ENCODE results near the gene HYAL3.
A peak's percentile ranks its signal among the peaks of the same experiment; 100 is the strongest.
"Not testable (repeated sequence)": the region's sequence is repeated elsewhere in the genome, so short reads cannot be mapped to it uniquely, and the experiment has no call there.

Gene HYAL3

DNA sequence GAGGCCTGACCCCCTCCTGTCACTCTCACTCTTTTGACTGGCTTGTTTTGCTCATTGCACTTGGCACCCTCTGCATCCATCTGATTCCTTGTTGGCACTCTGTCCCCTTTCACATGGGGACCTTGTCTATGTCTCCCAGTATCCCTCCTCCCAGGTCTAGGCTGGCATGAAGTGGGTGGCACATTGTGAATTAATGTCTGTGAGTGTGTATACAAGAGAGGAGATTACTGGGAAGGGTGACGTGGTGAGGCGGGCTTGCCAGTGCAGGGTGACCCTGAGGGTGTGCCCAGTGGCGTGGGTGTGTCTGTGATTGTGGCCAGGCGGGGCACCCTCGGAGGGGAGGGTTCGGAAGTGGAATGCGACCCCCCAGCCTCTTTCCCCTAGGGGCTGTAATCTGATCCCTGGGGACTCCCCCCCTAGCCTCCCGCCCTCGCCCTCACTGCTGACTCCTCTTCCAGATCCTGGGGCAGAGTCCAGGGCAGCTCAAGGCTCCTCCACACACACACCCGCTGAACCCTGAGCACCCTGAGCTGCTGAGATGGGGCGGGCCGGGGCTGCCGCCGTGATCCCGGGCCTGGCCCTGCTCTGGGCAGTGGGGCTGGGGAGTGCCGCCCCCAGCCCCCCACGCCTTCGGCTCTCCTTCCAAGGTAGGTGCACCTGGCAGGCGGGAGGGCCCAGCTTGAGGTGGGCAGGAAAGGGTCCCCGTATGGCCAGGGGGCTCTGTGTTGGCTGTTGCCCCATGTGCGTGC, 30.3 kb downstream of the HYAL3 start, which contains the start of gene SEMA3B:
Gene SEMA3B, plus strand, starts transcription at position 445 of the 749 bp plus-strand sequence. Its CDS starts 94 bp downstream, at position 539.
- DNase-seq: no peak

DNA sequence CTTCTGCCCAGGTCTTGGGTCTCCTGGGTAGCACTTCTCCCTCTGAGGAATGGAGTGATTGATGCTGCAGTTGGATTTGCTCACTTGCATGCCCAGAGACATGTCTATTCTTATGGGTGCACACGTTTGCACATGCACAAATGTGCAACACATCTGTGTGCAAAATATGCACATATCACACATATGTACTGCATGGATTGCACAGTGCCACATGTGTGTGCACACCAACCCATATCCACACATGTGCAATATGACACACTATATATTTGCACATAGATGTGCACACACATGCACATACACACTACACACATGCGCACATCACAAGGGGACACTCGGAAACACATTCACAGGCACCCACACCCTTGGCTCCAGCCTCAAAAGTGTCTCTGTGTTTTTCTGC, 30.9 kb downstream of the HYAL3 start:
- no peak for DNase-seq

DNA sequence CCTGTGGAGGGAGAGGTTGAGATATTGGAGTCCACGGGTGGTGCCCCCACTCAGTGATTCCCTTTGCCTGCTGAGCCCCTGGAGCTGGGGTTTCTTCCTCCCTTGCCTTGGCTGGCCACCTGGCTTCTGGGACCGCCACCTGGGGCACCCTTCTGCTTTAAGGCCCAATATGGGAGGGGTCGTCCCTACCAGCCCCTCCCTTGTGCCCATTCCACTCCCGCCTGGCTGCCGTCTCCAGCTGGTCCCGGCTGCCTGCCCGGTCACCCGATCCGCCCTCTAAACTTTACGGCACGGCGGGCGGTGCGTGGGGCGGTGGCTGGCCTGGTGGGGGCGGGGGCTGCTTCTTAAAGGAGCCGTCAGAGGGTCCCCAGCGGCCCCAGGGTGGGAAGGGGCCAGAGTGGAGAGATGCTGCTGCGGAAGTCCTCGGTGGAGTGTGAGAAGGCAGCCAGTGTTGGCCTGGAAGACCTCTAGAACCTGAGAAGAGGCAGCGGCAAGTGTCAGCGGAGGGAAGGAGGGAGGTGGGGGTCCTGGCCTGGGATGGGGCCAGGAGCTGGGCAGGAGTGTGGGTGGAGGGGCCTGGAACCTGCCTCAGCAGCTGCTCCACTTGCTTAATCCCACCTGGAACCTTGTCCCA, 31.8 kb downstream of the HYAL3 start:
- no peak for DNase-seq

DNA sequence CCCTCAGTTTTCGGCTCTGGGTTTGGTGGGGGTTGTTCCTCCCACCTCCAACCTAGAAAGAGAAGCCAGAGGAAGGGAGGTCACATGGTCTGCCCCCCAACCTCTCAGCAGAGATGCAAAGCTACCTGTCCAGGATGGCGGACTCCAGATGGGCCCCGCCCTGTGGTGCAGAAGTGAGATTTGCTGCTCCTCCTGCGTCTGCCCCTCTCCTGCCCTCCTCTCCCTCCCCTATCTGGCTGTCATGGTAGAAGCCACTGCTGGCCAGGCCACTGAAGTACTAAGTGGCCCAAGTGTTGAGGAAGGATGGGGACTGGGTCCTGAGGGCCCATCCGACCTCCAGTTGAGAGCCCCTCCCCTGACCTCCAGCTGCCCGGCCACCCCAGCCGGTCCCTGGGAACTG, 32.4 kb downstream of the HYAL3 start:
- DNase-seq: no peak

DNA sequence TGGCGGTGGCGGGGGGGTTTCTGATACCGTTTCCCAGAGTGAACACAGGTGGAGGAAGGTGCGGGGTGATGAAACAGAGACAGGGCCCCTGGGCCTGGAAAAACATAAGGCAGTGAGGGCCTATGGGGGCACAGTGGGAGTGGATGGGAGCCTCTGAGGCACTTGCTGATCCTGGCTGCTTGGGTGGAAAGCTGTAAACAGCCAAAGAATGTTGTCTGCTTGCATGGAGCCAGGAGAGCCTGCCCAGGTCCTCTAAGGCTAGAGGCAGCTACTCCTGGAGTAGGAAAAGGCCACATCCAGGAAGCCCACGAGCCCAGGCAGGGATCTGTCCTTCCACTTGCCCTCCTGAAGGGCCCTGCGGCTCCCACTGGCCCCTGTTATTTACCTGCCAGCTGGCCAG, 33.2 kb downstream of the HYAL3 start:
- no peak for DNase-seq

DNA sequence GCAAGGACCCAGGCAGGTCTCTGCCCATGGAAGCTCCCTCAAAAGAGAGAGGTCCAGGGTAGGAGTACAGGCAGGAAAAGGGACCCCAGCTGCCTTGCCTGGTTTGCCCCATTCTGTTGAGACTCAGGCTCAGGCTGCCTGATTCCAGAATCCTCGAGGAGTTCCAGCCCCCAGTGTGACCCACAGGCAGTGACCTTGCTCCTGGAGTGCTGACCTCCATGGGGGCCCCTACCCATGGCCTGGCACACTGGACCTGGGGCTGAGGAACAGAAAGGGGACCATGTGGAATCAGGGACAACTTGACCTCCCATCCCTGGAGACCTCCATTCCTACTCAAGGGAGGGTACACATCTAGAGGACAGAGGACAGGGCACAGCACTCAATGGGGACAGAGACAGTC, 33.6 kb downstream of the HYAL3 start:
- no peak for DNase-seq

DNA sequence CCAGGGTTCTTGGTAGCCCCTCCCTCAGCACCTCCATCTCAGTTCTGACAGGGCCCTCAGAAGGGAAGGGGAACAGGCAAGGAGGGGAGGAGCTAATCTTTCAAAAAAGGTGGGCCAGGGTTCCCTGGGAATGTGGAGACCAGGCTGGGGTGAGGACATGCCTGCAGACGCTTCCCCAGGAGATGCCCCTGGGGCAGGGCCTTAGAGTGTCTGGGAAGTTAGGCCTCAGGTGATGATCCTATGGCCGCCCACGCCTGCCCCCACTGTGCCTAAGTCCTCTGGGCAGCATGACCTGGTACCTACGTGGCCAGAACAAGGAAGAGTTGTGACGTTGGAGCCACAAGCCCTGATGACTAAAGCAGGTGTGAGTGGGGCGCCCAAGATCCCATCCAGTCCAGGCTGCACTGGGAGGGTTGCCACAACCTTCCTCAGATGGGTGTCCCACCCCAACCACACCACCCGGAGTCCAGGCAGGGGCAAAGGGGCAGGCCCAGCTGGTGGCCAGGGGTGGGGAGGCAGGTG, 34.2 kb downstream of the HYAL3 start:
- no peak for DNase-seq

DNA sequence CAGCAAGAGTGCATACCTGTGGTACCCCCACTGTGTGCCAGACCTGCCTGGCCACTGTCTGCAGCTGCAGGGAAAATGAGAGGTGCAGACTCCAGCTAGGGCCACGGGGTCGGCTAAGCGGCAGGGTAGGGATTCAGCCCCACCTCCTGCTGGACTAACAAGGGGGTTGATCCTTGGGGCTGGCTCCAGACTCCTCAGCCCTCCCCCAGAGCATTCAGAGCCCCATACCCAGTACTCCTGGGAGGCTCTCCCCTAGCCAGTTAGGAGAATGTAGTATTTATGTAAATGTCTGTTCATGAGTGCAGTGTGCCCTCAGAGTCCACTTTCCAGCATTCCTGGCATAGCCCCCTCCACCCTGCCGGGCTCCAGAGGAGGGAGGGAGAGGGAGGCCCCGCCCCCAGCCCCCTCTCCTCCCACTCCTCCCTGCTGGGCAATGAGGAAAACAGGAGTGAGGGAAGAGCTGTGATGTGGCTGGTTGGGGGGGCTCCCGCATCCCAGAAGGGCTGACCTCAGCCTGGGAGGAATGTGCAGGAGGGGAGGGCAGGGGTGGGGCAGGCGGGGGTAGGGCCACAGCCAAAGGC, 34.7 kb downstream of the HYAL3 start:
- DNase-seq: no peak

DNA sequence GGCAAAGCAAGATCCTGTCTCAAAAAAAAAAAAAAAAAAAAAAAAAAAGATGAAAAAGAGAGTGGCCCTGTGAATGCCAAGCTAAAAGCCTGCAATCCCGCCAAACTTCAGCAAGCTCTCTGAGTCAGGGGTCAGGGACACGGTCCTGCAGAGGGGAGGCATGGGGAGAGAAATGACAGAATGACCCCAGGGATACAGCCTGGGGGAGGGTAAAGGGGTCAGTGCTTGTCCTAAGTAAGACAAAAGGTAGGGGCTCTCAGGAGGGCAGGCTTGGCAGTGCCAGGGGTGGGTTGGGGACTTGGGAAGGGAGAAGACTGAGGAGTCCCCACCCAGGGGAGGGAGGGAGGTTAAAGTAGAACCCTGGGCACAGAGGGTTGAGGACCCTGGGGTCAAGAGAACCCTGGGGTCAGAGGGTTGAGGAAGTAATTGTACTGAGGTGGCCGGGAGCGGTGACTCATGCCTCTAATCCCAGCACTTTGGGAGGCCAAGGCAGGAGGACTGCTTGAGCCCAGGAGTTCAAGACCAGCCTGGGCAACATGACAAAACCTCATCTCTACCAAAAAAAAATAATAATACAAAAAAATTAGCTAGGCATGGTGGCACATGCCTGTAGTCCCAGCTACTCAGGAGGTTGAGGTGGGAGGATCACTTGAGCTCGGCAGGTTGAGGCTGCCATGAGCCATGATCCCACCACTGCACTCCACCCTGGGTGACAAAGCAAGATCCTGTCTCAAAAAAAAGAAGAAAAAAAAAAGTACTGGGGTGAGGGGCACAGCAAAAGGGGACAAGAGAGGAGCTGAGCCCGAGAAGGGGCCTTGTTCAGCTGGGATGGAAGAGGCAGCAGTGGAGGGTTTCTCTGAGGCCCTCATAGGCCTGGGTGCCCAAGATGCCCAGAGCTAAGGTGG, 35.5 kb downstream of the HYAL3 start:
- DNase-seq: no peak

DNA sequence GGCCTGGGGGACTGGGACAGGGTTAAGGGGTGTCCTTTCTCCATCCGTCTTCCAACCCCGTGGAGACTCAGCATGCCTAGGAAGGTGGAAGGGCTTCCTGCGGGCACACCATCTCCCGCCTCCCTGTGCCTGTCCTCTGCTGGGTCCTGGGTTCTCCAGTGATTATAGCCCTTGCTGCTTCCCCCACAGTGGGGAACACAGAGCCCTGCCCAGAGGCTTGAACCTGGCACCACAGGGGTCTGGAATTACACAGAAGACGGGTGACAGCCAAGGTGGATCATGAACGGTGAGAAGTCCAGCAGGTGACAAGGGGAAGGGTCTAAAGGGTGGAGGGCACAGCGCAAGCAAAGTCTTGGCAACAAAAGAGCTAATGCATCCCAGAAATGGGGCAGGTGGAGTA, 36.4 kb downstream of the HYAL3 start:
- no peak for DNase-seq

DNA sequence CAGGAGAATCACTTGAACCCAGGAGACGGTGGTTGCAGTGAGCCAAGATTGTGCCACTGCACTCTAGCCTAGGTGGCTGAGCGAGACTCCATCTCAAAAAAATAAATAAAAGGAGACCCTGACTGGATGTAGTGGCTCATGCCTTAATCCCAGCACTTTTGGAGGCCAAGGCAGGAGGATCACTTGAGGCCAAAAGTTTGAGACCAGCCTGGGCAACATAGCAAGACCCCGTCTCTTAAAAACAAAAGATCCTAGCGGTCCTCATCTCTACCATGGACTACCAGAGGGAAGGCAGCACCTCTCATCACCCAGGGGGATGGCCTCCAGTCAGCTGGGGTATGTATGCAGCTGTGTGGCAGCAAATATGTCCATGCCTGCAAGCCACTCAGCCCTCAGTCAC, 37.0 kb downstream of the HYAL3 start:
- not testable (repeated sequence) for DNase-seq

DNA sequence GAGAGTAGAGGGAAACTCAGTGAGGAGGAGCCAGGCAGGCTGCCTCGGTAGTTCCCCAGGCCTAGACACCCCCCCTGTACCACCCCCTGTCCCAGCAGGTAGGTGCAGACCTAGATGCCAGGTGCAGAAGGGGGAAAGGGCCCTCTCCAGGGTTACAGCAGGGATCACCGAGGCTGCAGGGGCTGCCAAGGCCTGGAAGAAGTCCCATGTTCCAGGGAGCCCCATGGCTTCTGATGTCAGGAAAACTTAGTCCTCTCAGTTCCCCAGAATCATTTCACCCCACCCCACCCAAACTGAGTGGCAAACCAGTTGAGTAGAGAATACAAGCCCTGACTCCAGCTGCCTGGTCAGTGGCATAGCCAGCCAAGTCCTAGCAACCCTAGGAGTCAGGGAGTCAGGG, 37.7 kb downstream of the HYAL3 start:
- DNase-seq: no peak

DNA sequence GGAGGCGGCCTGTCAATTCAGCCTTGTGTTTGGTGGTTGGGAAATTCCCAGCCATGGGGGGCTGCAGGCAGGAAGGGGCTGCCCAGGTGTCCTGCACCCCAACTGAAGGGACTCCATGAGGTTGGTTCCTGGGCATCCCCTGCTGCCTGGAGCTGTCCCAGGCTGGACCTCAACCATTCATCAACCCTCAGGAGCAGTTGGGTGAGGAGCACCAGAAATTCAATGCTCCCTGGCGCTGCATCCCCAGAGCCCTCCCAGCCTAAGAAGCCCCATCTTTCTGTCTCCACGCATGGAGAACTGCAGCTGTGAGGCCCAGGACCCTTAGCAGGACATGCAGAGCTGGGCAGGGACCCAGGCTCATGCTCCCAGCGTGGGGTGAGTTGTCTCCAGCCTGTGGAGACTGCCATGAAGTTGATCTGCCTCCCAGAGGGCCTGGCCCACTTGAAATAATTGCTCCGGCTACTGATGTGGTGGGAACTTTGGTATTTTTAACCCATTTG, 38.2 kb downstream of the HYAL3 start:
- DNase-seq: no peak

DNA sequence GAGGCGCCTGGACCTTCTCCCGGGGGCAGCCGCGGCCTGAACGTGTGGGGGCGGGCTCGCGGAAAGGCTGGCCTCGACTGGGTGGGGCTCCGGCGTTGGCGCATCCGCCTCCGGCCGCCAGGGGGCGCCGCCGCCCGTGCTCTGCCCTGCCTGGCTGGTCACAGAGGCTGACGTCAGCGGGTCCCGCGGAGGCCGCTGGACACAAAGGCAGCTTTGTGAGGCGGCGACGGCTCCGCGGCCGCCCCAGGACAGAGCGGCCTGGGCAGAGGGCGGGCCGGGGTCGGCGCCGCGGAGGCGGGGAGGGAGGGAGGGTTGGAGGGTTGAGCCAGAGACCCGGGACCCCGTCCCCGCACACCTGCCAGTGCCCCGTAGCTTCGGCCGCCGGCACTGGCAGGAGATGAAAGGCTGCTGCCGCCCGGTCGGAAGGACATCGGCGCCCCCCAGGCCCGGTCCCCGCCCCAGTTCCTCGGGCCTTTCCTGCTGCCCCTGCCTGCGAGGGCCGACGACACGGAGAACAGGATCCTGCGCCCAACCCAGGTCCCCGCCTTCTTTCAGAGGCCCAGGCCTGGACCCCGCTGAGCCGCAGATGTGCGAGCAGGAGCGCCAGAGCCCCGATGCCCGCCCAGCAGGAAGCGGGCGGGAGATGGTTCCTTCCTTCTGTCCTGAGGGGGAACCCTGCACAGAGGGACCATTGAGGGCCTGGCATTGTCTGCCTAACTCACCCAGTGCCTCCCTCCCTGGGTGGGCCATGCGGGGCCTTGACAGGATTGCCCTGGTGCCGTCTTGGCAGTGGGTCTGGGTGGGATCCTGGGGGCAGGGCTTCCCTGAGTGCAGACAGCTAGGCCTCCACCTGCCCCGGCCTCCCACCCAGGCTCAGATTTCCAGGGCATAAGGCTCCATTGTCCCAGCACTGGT, 38.9 kb downstream of the HYAL3 start:
- peak; percentile 72 to 83 for DNase-seq

DNA sequence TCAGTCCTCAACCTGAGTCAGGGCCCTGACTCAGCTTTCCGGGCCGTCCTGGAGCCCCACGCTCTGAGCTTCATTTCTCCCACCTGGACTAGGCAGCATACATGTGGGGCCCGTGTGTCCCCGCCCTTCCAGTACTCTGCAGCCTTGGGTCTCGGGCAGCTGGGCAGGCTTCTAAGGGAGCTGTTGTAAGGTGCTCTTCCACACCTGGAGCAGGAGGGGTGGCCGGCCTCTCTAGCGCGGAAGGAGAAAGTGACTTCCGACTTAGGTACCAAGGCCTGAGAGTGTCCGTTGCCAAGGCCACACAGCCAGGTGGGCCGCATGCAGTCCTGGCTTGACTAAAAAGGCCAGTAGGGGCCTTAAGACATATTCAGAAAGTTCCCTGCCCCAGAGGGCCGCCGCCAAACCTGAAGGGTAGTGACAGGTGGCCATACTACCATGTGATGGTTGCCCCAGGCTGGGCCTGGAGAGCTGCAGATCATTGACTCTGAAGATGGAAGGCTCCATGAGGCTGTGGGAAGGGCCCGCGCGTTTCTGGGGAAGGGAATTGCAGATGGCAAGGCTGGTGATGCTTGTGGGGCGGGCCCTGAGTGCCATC, 39.7 kb downstream of the HYAL3 start:
- no peak for DNase-seq

DNA sequence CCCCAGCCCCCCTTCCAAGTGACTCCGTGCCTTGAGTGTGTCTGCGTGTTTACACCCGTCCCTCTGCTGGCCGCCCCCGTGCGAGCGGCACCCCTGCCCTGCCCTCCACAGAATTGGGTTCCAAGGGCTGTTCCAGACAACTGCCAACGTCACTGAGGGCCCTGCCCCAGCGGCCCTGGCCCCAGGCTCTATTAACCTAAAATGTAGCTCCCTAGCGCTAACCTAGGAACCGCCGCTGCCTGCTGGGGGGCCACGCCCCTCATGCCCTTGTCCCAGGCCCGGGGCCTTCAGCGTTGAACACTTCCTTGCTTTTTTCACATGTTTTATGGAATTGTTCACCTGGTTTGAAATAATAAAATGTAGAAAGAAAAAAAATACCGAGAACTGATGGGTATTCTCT, 40.2 kb downstream of the HYAL3 start:
- DNase-seq: no peak

DNA sequence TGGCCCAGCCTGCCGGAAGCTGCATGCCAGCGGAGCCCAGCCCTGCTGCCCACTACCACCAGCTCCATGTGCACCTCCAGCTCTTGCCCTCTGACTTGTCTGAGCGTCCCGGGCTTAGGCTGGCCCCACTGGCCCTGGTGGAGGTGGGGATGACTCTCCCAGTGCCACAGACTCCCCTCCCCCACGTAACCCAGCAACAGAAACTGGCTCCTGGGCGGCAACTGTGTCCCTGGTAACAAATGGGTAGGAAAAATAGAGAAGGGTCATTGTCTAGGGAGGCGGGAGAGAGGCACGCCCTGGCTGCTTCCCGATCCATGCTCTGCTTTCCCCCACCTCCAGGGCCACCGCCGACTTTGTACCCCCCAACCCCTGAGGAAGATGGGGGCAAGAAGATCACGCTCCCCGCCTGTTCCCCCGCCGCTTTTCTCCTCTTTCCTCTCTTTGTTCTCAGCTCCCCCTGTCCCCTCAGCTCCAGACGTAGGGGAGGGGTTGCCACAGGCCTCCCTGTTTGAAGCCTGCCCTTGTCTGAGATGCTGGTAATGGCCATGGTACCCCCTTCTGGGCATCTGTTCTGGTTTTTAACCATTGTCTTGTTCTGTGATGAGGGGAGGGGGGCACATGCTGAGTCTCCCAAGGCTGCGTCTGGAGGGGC, 41.0 kb downstream of the HYAL3 start:
- no peak for DNase-seq

DNA sequence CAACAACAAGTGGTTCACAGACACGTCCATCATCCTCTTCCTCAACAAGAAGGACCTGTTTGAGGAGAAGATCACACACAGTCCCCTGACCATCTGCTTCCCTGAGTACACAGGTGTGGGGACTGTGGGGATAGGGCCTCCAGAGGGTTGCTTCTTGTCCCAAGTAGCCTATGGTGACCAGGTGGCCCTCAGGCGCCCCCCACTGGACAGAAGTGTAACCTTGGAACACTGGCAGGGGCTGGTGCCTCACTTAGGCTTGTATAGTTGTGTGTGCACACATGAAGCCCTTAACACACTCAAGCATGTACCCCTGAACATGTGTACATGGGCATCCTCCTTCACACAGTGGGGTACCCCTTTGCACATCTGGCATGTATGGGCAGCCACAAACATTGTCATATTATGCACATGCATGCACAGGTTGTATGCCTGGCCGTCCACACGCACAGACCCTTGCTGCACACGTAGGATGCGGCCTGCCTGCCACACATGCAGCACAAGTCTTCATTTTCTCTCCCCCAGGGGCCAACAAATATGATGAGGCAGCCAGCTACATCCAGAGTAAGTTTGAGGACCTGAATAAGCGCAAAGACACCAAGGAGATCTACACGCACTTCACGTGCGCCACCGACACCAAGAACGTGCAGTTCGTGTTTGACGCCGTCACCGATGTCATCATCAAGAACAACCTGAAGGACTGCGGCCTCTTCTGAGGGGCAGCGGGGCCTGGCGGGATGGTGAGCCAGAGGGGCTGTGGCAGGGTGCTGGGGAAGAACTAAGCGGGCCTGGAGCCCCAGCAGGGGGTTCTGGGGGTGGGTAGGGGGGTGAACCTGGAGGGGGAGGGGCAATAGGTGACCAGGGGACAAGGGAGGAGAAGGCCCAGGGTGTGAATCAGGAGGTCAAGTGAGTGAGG, 42.0 kb downstream of the HYAL3 start:
- no peak for DNase-seq

DNA sequence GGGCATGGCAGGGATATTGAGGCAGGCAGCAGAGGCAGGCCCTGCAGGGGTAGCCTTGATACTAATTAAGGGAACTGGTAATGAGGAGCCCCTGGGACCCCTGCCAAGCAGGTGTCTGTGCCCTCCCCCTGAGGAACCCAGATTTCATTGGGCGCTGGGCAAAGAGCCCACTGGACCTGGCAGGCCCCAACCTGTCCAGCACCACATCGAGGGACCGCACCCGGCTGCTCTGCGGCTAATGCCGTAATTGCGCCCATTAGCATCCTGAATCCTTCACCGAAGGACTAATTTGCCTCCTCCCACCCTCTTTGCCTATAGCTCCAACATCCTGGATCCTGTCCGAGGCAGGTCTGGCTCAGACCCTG, 44.0 kb downstream of the HYAL3 start:
- no peak for DNase-seq

Data from stimulated activated CD4-positive, alpha-beta T cell treated with anti-CD3 and anti-CD28 coated beads, Interleukin-4, amount 100 ng/mL, for 4 hours (primary cell).